Cerebellar nuclear complex (tissue), 1 donor: ENCODE results near the gene LEO1.
"Not testable (repeated sequence)": the region's sequence is repeated elsewhere in the genome, so short reads cannot be mapped to it uniquely, and the experiment has no call there.

Experiments
- DNase-seq, 2 experiments: peaks; one replicate each; lab custom pipeline; 2025; lab: John Stamatoyannopoulos, UW

The LEO1 gene

GRCh38 chr15:52003710-52004109 is 32.1 kb upstream of the LEO1 start:
- DNase-seq: no peak

DNA sequence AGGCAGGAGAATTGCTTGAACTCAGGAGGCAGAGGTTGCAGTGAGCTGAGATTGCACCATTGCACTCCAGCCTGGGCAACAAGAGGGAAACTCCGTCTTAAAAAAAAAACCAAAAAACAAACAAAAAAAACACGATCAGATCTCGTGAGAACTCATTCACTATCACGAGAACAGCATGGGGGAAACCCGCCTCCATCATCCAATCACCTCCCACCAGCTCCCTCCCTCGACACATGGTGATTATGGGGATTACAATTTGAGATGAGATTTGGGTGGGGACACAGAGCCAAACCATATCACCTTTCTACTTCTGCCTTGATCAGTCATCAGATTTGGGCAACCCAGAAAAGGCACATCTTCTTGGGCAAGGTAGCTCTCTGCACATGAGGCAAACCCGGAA is 31.5 kb upstream of the LEO1 start:
- DNase-seq: not testable (repeated sequence)

- no peak for DNase-seq
Observed at GRCh38 chr15:52002351-52002750, 30.8 kb upstream of the LEO1 start.

- DNase-seq: no peak
Observed at GRCh38 chr15:51992953-51993352, 21.4 kb upstream of the LEO1 start.

GRCh38 chr15:51991141-51991540 is 19.6 kb upstream of the LEO1 start:
- DNase-seq: no peak

GRCh38 chr15:51982770-51983103 is 11.2 kb upstream of the LEO1 start:
- no peak for DNase-seq

DNA sequence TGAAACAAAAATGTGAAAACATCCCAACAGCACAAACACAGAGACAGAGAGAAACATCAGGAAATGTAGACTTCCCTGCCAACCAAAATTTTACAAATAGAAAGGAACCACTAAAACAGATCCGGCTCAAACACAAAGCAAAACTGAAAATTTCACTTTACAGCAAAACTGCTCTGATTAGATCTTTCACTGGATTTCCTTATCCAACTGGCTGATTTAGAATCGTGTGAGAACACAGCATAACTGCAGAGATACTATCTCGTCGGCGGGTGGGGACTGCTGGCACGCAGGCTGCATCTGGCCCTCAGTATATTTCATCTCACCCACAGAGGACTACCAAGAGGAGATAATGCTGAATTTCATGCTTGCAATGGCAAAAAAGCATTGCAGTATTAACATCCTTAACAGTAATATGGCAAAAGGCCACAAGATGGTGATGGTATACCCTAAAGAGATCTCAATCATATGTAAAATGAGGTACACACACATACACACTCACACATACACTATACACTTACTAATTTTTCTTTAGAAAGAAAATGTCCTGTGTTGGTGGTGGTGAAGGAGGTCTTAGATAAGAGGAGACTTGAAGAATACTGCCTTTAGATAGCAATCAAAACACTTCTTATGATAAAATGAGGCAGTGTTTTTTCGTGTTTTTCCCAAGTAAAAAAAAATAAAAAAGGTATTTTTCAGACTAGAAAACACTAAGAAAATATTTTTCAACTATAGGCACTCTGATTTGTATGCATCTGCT is 10.6 kb upstream of the LEO1 start:
- DNase-seq: no peak

DNA sequence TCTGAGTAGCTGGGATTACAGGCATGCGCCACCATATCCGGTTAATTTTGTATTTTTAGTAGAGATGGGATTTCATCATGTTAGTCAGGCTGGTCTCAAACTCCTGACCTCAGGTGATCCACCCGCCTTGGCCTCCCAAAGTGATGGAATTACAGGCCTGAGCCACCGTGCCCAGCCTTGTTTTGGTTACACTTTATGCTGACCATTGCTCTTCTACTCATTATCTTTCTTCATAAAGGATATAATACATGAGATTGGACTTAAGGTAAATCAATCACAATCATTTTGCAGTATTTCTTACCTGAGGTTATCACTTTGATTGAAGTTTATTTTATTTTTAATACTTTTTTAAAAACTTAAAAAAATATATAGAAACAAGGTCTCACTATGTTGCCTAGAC is 2.2 kb upstream of the LEO1 start:
- no peak for DNase-seq

GRCh38 chr15:51973220-51973619 is 1.6 kb upstream of the LEO1 start:
- no peak for DNase-seq

DNA sequence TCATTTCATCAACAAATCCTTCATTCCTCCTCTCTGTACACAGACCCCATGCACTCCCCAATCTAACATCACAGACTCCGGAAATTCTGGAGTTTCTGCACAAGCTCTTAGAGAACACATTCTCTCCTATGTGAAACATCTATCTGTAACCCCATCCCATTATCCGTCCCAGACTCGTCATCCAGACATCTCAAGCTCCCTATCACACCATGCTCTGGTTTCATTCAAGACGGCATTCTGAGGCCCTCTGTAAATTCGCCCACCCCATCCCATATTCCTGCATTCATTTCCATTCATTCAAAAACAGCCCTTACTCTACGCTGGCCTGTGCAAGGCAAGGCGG is 575 bp downstream of the LEO1 start:
- no peak for DNase-seq

GRCh38 chr15:51970132-51970817 is 1.3 kb downstream of the LEO1 start:
- DNase-seq: no peak

GRCh38 chr15:51969728-51970127 is 1.9 kb downstream of the LEO1 start:
- no peak for DNase-seq

DNA sequence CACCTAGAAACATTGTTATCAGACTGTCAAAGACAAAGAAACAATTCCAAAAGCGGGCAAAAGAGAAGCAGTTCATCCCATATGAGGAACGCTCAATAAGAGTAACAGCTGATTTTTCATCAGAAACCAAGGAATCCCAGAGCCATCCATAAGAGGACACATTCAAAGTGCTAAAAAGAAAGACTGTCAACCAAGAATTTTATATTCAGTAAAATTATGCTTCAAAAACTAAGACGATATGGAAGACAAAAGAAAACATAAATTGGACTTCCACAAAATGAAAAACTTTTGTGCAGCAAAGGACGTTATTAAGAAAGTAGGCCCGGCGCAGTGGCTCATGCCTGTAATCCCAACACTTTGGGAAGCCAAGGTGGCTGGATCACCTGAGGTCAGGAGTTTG is 4.0 kb downstream of the LEO1 start:
- DNase-seq: no peak

GRCh38 chr15:51966192-51966591 is 5.4 kb downstream of the LEO1 start:
- DNase-seq: no peak

- no peak for DNase-seq
Observed at GRCh38 chr15:51965691-51966090, 5.9 kb downstream of the LEO1 start.

DNA sequence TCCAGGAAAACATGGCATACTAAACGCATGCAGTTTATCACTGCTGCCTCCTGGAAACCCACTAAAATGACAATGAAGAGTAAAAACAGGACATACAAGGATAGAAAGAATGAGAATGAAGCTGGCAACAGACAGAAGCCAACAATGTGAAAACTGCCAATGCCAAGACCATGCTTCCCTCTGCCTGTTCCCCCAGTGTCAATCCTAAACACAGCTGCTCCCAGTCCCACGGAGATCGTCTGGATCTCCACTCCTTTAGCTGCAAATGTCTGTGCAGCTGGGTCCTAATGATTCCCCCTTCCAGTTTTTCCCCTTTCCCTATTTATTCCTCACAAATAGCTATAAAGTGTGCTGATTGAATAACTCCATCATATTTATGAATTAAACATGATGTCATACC is 16.1 kb downstream of the LEO1 start:
- DNase-seq: no peak

- DNase-seq: no peak
Observed at GRCh38 chr15:51952805-51953204, 18.8 kb downstream of the LEO1 start.

DNA sequence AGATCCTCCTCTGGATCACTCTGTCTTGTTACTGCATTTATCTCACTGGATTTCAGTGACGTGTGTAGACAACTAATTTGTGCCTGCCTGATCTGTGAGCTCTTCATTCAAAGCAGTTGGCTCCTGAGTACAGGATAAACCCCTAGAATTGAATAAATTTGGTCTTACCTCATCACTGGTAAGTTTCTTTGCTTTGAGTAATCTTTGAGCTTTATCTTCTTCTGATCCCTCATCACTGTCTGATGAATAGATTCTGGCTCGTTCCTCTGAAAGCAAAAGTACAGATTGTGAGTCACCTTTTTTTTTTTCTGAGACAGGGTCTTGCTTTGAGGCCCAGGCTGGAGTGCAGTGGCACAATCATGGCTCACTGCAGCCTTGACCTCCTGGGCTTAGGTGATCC is 24.5 kb downstream of the LEO1 start:
- no peak for DNase-seq

DNA sequence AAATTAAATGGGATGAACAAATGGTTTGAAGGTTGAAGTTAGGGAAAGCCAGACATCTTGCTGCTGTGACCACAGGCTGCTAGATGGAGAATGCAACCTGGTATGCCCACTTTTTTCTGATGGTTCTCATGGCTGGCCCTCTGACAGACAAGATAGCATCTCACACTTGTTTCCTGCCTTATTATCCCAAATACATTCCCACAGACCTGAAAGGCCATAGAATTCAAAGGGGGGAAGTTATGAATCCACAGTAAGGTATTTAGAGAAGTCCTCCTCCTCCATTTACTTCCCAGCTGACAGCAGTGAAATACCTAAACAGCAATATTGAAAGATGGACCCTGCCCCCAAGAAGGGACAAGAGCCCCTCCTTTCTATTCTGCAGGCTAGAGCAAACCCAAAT is 32.4 kb downstream of the LEO1 start:
- DNase-seq: no peak

- no peak for DNase-seq
Observed at GRCh38 chr15:51938286-51938685, 33.3 kb downstream of the LEO1 start.

DNA sequence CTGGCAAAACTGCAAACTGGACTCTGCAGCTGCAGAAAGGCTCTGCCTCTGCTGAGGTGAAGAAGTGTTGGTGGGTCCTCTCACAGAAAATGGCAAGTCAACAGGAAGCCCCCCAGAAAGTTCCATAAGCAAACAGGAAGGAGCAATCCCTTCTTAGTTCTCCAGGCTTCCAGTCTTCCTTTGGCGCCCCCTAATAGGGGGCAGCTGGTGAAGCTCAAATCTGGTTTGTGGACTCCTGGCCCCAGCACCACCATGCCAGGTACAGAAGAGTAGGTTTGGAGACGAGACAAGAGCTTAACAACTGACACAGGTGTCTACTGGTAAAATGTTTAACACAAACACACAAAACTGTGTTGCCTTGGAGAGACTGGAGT is 35.5 kb downstream of the LEO1 start:
- no peak for DNase-seq

- DNase-seq: no peak
Observed at GRCh38 chr15:51935466-51936104, 36.0 kb downstream of the LEO1 start.

GRCh38 chr15:51932161-51932560 is 39.4 kb downstream of the LEO1 start:
- no peak for DNase-seq

DNA sequence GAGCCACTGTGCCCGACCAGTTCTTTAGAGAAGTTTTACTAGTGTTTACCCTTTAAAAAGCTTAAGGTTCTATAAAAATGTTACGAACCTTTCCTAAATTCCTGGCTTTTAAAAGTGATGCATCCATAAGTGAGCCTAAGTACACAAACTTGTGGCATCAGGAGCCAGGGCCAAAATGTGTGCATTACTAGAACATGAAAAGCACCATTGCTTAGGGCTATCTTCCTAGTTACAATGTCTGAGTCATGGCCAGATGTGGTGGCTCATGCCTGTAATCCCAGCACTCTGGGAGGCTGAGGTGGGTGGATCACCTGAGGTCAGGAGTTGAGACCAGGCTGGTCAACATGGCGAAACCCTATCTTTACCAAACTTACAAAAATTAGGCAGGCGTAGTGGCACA is 39.9 kb downstream of the LEO1 start:
- DNase-seq: no peak
